GM18526 (cell line): Measurements from ENCODE around the gene RGMA.

Experiments used
- POLR2A ChIP-seq: IDR thresholded peaks from 3 replicates; pipeline ENCODE4 v1.6.1; 2011; ENCODE audit not compliant: insufficient read length; ENCODE audit errors: extremely low read depth

Gene RGMA

GRCh38 chr15:93088981-93089726 lies at the start of gene RGMA:
Gene RGMA (minus strand): TSS chr15:93089211. CDS start chr15:93088932, 279 bp downstream.
- no peak for TF ChIP-seq POLR2A

- no peak for TF ChIP-seq POLR2A
Measured at GRCh38 chr15:93136606-93137005, 47.6 kb upstream of the RGMA start.

- no peak for TF ChIP-seq POLR2A
Measured at GRCh38 chr15:93135997-93136397, 47.0 kb upstream of the RGMA start.

GRCh38 chr15:93135459-93135858 lies 46.4 kb upstream of the RGMA start:
- TF ChIP-seq POLR2A, result no peak

GRCh38 chr15:93131485-93132095 lies 42.6 kb upstream of the RGMA start:
- no peak for TF ChIP-seq POLR2A

GRCh38 chr15:93129702-93130488 lies 40.9 kb upstream of the RGMA start:
- TF ChIP-seq POLR2A, result no peak

GRCh38 chr15:93127286-93127685 lies 38.3 kb upstream of the RGMA start:
- no peak for TF ChIP-seq POLR2A

GRCh38 chr15:93126599-93126998 lies 37.6 kb upstream of the RGMA start:
- no peak for TF ChIP-seq POLR2A

GRCh38 chr15:93126148-93126547 lies 37.1 kb upstream of the RGMA start:
- no peak for TF ChIP-seq POLR2A

GRCh38 chr15:93124126-93124525 lies 35.1 kb upstream of the RGMA start:
- TF ChIP-seq POLR2A, result no peak

- no peak for TF ChIP-seq POLR2A
Measured at GRCh38 chr15:93121973-93122910, 33.2 kb upstream of the RGMA start.

GRCh38 chr15:93121107-93121506 lies 32.1 kb upstream of the RGMA start:
- no peak for TF ChIP-seq POLR2A

- TF ChIP-seq POLR2A, result no peak
Measured at GRCh38 chr15:93118904-93119303, 29.9 kb upstream of the RGMA start.

GRCh38 chr15:93111451-93111850 lies 22.4 kb upstream of the RGMA start:
- no peak for TF ChIP-seq POLR2A

GRCh38 chr15:93110502-93111040 lies 21.6 kb upstream of the RGMA start:
- no peak for TF ChIP-seq POLR2A
